ENCODE measurements around the gene TEAD1.

Gene TEAD1

DNA sequence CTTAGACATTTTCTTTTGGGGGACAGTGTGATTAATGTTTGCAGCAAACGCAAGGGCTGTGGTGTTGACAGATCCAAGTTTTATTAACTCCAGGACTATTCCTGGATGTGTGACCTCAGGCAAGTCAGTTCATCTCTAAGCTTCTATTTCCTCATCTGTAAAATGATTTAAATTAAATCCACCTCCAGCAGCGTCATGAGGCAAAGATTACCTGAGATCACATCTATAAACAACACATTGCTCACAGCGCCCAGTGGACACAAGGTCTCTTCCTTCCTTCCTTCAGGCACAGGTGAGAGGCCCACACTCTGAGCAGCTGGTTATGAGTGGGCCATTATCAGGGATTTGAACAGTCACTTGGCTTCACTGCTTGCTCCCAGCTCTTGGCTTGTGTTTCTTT is 223.6 kb downstream of the TEAD1 start:
- DNase-seq (ENCODE audit: low read depth) = no peak

DNA sequence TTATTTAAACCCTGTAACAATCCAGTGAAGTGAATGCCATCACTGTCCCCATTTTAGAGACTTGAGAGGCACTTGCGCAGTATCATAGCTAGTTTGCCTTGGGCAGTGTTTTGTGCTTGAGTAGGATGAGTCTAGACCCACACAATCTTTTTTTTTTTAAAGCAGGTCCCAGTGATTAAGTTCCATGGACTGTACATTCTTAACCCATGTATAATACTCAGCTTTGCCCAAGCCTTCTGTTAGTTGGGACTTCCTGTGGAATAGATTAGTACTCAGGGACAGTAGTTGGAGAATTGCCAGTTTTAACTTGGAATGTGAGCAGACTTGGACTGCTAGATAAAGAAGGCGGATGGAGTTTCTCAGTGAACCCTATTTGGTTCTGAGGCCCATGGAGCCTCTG is 226.3 kb downstream of the TEAD1 start:
- no peak for DNase-seq (ENCODE audit: low read depth)

DNA sequence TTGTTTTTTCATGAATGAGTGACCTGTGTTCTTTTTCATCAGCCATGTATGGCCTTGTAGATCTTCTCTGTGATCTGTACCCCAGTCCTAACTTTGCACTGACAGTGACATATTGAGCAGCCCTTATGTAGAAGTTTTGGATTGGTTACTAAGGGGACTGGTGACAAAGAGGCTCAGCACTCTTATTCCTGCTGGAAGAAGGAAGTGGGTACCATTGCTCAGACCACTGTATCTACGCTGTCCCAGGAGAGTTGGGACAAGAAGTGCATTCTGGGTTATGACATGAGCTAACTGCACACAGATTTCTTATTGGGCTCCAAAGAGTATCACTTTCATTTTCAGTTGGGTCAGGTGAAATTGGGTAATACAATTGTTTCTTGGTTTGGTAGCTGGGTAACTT is 227.1 kb downstream of the TEAD1 start:
- DNase-seq (ENCODE audit: low read depth) = no peak

DNA sequence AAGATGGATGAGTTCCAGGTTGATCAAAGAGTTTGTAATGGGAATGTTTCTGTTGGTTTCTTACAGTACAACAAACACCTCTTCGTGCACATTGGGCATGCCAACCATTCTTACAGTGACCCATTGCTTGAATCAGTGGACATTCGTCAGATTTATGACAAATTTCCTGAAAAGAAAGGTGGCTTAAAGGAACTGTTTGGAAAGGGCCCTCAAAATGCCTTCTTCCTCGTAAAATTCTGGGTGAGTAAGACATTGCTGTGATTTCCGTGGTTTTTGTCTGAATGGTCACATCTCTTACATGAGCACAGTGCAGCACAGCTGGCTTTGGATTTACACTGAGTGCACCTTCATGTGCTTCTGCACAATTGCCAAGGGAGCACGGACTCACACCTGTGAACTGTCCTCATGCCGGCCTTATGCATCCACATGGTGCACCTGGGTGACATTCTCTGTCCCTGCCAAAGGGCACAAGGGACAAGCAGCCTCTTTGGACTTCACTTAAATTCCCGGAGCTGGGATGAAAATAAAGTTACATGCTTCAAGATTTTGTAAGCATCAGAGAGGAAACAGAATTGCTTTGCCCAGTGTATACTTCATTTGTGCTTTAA is 227.8 kb downstream of the TEAD1 start:
- no peak for DNase-seq (ENCODE audit: low read depth)

DNA sequence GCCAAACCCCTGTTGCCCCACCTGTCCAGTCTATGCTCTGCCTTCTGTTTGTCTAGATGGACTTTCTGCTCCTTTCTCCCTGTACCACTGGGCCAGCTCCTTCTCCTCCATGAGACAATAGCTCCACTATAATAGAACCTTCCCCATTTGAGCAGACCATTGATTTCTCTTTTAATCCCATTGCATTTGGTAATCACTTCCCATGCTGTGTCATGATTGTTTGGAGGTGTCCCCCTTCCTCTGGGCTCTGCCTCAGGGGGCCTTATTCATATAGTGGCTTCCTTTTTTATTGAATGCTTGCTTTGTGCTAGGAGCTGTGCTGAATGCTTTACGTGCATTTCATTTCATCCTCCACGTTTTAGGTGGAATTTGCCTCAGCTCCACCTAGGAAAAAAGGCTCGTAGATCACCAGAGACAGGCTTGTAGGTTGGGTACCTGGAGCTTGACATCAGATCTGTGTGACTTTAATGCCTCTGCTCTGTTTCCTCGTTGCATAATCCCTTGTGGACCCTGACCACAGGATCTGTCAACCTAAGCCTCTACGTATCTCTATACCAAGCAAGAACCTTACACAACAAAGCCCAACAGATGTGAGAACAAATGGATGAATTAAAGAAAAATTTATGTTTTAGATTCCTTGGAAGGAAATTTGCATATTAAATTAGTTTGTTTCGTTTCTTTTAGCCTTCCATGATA is 228.7 kb downstream of the TEAD1 start:
- no peak for DNase-seq (ENCODE audit: low read depth)

DNA sequence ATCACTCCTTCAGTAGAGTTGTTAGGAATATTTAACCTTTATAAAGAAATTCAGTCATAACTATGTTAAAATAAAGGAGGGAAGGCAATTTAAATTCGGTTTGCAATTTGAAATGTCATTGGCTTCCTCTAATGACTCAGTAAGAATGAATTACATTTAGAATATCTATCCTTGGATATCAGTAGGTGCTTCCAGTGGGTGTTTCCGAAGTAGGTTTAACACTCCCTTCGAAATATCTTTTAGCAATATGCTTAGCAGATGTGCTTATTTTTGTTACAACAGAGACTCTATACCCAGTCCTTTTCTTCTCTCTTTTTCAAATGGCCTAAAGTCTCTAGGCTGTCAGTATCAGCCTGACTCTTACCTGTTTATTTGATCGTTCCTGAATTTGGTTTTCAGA is 231.2 kb downstream of the TEAD1 start:
- DNase-seq (ENCODE audit: low read depth) = no peak

DNA sequence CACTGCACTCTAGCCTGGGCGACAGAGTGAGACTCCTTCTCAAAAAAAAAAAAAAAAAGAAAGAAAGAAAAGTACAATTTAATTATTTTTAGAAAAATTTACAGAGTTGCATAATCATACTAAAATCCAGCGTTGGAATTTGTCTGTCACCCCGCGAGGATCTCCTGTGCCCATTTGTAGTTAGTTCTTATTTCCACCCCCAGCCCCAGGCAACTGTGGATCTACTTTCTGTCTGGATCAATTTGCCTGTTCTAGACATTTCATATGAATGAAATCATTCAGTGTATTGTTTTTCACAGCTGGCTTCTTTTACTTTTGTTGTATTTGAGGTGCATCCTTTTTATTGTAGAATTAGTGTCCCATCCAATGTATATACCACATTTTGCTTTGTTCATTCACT is 232.3 kb downstream of the TEAD1 start:
- DNase-seq (ENCODE audit: low read depth) = no peak

DNA sequence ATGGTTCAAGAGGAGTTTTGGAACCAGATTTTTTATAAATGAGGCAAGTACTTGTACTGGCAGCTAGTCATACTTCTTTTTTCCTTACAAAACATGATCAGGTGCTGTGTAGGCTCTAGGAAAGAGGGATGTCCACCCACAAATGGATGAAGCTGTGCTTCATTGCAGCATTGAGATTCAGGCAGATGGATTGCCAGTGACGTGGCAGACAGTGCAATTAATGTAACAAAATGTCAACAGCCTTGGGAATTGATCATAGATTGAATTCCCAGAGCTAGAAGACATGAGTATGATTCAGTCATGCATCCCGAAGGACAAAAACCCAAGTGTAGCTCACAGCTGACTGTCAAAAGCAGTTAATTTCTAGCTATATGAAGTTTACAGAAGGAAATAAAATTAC is 235.7 kb downstream of the TEAD1 start:
- DNase-seq (ENCODE audit: low read depth) = no peak

DNA sequence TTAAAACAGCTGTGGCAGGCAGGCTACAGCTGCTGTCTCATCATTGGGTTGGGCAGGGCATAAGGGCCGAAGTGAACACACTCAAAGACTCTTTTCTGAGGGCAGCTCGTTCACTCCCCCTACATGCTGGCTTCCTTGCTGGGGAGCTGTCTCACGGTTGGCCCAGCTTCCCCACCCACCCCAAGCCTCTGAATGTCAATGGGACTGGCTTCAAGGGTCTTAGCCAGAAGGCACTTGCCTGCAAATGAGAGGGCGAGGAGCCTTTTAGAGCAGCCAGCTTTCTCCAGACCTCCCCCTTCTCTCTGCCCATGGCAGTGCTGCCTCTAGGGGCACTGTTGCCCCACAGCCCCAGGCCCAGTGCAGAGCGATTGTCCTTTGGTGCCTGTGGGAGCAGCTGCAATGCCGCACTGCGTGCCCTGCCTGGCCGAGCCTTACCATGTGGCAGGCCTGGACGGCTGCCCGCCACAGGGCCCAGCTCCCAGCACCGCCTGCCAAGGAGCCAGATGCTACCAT is 240.2 kb downstream of the TEAD1 start:
- DNase-seq (ENCODE audit: low read depth) = no peak

DNA sequence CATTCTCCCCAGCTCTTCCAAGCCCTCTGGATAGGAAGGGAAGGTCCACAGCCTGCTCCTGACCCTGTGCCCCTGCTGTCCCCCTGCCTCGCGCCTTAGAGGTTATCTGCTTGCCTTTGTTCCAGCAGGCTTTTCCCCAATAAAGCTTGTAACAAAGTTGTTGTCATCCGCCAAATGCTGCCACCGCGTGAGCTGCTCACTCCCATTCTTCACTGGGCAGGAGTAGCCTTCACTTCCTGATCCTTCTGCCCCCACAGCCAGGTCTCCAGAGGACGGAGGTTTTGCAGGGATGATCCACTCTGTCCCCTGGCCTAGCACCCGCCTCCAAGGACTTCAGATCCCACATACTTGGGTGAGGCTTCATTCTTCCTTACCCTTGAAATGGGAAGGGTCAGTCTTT is 240.9 kb downstream of the TEAD1 start:
- DNase-seq (ENCODE audit: low read depth) = no peak

DNA sequence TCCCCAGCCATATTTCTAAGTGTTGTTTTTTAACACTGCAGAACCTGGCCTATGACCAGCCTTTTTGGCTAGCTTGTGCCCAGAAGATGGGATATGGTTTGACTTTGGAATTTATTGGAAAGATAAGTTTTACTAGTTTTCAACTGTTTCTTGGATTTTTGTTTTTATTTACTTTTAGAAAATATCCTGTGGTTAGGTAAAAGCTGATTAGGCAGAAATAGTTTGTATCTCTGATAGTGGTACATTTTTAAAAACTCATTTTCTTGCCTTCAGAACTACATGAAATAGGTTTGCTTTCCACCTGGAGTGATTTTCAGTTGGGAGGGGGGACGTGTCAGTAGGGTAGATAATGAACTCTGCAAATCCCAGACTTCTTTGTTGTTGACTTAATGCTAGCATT is 243.6 kb downstream of the TEAD1 start:
- no peak for DNase-seq (ENCODE audit: low read depth)

DNA sequence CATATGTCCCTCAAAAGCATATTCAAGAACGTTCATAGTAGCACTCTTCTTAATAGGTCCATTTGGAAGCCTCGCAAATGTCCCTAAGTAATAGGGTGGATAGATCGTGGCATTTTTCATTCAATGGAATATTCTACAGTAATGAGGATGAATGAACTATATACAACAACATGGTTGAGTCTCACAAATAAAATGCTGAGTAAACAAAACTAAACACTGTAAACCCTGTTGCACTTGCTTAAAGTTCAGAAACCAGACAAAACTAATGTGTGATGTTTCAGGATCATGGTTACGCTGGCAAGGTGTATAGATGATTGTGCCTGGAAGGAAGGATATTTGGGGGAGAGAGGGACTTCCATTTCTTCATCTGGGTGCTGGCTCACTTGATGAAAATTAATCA is 244.4 kb downstream of the TEAD1 start:
- no peak for DNase-seq (ENCODE audit: low read depth)

DNA sequence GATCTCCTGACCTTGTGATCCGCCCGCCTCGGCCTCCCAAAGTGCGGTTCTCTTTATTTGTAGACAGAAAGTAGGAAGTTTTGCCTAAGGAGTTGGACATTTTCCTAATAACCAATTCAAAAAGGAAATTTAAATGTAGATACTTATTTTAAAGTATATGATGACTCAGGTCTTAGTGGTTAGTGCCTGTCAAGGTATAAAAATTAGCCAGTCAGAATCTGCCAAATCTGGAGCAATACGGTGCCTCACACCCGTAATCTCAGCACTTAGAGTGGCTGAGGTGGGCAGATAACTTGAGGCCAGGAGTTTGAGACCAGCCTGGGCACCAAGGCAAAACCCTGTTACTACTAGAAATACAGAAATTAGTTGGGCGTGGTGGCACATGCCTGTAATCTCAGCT is 248.2 kb downstream of the TEAD1 start:
- no peak for DNase-seq (ENCODE audit: low read depth)

DNA sequence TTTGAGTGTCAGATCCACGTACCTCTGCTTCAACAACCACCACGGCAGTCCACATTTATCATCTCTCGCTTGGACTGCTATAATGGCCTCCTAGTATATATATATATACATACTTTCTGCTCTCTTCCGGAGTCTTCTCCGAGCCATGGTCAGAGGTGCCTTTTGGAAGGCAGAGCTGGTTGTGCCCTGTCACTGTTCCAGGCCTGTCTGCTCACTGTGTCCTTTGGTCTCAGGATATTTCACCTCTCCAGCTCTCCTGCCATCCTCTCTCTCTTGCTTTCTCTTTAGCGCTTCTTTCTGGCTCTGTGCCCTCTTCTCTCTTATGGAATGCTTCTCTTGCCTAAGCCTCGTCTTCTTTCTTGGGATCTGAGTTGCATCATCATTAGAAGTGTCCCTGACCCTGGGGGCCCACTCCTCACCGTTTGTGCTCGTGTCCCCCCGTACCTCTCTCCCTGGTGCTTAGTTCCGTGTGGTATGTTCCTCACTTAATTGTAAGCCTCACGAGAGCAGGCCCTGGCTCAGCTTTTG is 248.8 kb downstream of the TEAD1 start:
- DNase-seq (ENCODE audit: low read depth) = no peak

DNA sequence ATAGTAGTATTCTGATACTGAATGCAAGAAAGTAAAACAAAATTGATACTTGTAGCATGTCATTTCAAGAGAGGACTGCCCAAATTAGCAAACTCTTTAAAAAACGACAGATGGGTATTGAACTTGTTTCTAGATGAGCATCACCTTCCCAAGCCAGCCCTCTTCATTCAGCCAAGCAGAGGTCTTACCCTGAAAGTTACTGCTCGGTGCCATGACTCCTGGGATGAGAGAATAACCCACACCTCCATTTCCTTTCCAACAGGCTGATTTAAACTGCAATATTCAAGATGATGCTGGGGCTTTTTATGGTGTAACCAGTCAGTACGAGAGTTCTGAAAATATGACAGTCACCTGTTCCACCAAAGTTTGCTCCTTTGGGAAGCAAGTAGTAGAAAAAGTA is 250.4 kb downstream of the TEAD1 start:
- DNase-seq (ENCODE audit: low read depth) = no peak

DNA sequence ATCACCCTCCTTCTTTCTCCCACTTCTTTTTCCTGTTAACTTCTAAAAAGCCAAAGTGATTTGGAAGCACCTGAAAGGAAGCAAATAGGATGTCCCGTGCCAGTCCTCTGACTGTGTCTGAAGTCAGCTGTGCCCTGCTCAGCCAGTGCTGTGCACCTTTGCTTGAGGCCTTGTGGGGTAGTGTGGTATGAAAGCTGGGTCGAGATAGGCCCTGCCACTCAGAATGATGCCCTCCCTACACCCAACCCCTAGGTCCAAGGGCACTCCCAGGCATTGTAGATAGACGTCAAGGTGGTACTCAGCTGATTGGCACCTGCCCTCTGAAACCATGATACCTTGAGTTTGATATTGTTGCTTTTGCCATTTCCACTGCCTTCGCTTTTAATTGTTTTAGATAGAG is 251.3 kb downstream of the TEAD1 start:
- DNase-seq (ENCODE audit: low read depth) = no peak

DNA sequence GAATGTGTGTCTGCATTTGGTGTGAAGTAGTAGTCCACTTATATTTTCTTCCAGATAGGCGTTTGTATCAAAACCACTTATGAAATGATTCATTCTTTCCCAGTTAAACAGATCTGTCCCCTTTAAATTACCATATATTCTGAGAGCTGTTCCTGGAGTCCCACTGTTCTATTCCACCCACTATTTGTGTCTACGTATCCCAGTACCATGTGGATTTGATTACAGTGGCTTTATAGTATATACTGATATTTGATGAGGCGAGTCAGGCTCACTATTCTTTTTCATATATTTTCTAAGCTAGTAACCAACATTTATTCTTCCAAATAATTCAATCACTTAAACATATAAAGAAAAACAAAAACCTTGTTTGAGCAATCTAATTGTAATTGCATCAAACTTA is 253.0 kb downstream of the TEAD1 start:
- DNase-seq (ENCODE audit: low read depth) = no peak

DNA sequence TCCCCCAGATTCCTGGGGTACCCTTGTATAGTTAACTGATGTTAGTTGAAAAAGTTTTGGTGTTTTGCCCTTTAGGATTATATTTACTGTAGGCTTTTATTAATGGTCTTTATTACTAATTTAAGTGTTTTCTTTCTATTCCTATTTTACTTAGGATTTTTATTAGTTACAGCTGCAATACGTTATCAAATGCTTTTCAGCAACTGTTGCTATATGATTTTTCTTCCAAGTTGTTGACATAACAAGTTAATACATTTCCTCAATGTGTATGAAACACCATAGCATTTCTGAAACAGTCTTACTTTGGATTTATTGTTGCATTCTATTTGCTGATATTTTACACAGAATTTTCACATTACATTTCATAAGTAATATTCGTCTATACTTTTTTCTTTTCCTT is 253.7 kb downstream of the TEAD1 start:
- DNase-seq (ENCODE audit: low read depth) = no peak

DNA sequence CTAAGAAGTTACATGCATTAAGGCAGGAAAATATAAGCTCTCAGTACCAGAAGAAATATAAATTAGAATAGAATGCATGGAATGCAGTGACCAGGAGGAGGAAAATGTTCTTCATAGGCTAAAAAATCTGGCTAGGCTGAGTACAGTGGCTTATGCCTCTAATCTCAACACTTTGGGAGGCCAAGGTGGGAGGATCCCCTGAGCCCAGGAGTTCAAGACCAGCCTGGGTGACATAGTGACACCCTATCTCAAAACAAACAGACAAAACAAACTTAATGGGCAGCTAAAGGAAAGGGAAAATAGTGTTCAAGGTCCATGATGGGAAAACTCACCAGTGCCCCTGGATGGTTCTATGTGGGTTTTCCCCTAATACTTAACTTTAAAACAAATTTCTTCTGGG is 256.6 kb downstream of the TEAD1 start:
- DNase-seq (ENCODE audit: low read depth) = no peak

DNA sequence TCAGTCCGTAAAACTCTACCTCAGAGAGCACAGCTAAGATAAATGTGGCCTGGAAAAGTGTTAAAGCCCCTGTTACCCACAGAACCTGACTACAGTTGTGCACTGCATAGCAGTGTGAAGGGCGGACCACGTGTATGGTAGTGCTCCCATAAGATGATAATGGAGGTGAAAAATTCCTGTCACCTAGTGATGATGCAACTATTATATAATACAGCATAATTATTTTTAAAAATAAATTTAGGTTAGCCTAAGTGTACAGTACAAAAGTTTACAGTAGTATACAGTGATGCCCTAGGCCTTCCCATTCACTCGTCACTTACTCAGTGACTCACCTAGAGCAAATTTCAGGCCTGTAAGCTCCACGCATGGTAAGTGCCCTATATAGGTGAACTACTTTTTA is 258.3 kb downstream of the TEAD1 start:
- no peak for DNase-seq (ENCODE audit: low read depth)

DNA sequence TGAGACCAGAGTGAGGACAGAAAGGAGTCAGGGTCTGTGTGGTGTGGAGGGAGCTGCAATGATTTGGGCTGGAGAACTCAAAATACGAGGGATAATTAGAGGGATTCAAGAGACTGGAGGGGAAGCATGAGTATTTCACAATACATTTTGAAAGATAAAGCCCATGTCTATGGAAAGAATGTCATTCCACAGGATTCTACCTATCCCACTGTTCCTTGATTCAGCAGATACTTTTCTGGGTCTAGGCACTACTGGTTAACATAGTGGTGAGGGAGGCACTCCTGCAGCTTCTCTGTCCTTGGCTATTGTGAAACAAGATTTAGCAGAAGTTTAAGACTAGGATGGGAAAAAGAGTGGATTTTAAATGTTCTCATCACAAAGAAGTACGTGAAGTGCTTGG is 262.0 kb downstream of the TEAD1 start:
- DNase-seq (ENCODE audit: low read depth) = no peak

DNA sequence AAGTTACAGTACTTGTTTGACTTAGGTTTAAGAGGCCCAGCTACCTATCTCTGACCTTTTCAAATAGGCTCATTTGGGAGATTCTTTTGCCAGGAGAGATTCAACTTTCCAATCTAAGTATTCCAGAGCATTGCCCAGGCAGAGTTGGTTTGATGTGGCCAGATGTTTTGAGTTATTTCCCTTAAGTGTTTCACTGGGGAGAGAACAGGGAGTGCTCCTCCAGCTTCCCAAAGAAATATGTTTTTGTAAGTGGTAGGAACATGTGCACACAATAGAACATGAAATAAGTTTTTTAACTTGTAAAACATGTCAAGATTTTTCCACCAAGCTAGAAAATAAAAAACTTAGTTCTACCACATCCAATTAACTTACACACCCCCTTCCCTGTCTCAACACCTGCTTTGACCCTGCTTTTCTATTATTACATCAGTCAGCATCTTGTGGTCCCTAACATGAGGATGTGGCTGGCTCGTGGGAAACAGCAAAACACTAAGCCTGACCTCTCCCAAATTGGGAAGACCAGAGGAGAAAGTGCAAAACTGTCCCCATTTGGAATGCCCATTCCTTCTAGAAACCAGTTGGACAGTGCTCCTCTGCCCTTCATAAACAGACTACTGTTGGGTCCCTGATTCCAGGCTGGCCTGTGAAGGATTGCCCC is 264.5 kb downstream of the TEAD1 start:
- no peak for DNase-seq (ENCODE audit: low read depth)

DNA sequence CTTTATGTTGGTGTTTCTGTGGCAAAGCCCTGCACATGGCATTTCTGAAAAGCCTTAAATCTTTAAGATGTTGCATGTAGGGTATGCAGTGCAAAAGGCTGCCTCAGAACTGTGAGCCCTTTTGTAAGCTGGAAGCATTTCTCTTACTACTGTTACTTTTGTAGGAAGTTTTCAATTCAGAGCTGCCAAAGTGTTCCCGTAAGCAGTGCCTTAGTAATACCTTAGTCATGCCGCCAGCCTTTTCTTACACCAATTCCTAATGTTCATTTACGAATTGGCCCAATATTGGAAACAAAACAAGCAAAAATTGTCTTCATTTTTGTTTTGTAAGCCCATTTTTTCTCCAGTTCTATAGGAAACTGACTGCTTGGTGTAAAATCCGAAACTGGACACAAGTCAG is 267.4 kb downstream of the TEAD1 start:
- no peak for DNase-seq (ENCODE audit: low read depth)
